Embryonic facial prominence (tissue), 1 donor: Measurements from ENCODE around the gene GRB10.
"Not testable (repeated sequence)": the region's sequence is repeated elsewhere in the genome, so short reads cannot be mapped to it uniquely, and the experiment has no call there.

Experiments
- DNase-seq: peaks from one replicate; pipeline ENCODE4 v3.0.0-alpha.2; 2016; ENCODE audit errors: extremely low spot score

The GRB10 gene

DNA sequence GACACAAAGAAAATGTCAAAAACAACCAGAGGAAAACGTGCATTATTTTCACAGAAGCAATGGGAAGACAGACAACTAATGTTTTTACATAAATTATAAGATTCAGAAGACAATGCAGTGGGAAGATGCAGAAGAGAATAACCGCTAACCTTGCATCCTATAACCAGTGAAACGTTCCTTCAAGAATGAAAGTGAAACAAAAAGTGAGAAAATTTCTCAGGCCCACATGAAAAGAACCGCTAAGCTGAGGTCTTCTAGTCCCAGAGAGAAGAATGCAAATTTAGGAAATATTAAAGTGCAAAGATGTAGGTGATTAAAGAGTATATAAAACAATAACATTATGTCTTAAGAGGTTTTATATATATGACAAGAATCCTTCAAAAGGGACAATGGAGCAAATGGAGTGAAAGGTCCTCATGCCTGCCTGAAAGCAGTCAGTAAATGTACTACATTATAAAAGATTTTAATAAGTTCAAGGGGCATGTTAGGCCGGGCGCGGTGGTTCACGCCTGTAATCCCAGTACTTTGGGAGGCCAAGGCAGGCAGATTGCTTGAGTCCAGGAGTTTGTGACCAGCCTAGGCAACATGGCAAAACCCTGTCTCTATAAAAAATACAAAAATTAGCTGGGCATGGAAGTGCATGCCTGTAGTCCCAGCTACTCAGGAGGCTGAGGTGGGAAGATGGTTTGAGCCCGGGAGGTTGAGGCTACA lies 174.3 kb downstream of the GRB10 start:
- DNase-seq, result no peak

DNA sequence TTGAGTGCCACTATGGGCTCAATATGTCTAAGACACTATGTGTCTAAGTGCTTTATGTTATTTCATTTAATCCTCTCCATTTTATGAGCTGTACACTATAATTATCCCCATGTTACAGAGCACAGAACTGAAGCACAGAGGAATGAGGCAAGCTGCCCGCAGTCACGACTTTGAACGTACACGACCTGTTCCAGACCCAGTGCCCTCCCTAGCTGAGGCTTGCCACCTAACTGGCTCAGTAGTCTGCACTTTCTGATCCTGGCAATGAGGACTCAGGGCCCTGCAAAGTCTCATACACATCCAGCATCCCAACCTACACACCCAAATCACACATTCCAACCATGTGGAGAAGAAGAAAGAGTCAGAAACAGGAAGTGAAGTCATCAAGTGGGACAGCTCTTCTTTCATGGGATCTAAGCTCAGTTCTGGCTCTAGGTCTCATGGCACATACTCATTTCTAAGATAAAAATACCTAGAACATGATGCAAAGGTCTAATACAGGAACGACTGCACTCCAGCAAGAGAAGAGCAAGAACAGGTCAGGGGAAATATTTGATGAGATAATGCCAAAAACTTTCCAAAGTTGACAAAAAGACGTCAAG lies 175.1 kb downstream of the GRB10 start:
- DNase-seq, result no peak

DNA sequence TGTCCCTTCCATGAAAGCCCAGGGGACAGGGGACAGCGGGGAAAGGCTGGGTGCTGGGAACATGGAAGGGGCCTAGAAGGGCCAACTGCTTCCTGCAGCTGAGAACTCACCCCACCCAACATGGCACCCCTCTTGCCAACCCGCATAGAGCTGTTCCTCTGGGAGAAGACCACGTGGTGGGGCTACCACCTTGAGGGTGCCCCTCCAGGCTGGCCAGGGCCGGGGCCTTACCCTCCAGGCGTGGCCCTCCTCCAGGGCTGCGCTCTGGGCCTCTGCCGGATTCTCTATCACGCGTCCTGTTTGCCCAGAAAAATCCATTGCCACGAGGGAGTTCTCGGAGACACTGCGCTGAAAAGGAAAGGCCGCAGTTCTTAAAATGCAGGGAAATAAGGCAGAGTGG lies 177.6 kb downstream of the GRB10 start:
- DNase-seq, result no peak

DNA sequence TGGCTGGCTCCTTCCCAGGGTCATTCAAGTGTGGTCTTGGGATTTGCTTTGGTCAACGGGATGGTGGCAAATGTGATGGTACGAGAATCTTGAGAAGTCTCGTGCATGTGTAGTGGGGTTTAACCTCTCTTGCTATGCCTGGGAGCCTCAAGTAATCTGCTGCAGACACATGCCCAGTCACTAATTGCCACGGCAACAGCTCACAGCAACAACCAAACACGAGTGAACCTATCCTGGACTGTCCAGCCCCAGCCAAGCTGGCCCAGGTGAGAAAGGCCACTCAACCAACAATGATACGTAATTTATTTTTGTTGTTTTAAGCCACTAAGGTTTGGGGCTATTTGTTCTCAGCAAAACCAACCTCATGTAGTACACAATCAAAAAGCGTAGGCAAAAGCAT lies 179.4 kb downstream of the GRB10 start:
- DNase-seq, result no peak

DNA sequence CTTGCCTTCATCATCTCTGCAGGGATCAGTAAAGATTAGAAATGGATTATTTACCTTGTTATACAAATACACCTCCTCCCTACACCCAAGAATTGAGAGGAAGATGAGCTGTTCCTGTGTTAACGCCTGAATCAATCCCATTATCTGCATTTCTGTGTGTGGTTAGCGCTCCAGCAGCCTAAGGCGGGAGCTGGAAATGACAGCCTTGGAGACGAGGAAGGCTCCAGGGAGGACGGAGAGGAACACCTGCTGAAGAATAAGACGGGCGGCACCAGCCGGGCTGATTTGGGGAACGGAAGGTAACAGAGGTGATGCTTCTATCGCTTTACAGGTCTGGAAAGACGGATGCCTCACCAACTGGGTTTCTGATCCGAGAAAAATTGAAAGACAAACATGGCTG lies 183.3 kb downstream of the GRB10 start:
- no peak for DNase-seq

DNA sequence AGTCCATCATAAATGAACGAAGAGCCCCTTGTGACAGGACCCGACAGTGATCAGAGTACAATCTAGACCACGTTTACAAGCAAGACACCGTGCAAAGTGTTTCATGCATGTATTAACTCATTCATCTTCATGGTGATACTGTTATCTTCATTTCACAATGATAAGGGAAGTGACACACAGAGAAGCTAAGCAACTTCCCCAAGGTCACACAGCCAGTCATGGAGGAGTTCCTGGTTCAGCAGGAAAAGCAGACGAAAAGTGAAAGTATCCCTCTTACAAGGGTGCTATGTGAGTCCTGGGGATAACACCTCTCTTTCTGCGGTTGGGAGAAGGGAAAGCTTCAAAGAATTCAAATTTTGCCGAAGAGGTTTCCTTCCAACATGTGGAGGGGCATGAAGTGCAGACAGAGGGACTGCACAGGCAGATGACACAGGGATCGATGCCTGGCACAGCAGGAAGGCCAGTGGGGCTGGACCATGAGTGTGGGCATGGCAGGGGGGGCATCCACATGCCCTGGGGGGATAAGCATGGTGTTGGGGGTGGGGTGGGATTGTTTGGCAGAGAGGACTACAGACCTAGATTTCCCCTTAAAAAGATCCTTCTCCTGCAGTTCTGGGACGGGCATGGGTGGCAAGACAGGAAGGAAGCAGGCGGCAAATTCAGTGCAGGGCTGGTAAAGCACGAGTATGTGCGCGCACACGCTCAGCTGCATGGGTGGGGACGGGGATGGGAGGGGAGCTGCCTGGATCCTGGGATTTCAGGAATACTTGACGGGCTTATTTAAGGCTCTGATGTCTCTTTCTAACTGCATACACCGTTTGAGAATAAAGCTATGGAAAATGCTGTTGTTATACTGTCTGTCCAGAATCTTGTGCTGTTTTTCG lies 184.0 kb downstream of the GRB10 start:
- no peak for DNase-seq

DNA sequence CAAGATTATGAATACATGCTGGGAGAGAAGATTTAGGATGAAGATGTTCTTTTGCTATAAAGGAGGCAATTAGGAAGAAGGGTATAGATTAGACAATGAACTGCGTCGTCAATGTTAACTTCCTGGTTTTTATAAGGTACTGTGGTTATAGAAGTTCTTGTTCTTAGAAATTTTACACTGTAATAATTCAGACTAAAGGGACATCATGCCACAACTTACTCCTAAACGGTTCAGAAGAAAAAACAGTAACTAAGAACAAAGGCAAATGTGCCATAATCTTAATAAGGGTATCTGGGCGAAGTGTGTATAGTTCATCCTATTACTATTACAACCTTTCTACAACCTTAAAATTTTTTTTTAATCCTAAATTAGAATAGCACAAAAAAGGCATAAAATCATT lies 186.2 kb downstream of the GRB10 start:
- DNase-seq, result no peak

DNA sequence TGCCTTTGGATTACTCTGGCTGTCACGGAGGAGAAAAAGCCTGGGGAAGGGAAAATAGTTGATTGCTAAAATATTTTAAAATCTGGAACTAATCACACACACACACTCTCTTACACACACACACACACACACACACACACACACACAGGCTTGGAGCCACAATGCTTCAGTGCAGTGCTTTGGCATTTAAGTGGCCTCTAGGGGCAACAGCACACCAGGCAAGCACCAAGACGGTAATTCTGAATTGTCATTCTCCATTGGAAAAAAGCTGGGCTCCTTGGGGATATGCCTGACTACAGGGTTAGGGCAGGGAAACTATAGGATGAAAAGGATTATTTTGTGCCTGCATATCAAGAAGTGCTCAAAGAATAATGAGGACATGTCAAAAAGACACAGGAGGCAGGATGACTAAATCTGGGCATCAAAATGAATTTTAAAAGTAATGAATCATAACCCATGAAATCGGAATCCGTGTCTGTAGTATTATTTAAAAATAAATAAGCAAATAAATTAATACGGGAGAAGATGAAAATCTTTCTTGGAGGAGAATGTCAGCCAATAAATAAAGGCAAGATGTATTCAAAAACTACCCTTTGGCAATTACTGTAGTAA lies 187.1 kb downstream of the GRB10 start:
- DNase-seq, result no peak

DNA sequence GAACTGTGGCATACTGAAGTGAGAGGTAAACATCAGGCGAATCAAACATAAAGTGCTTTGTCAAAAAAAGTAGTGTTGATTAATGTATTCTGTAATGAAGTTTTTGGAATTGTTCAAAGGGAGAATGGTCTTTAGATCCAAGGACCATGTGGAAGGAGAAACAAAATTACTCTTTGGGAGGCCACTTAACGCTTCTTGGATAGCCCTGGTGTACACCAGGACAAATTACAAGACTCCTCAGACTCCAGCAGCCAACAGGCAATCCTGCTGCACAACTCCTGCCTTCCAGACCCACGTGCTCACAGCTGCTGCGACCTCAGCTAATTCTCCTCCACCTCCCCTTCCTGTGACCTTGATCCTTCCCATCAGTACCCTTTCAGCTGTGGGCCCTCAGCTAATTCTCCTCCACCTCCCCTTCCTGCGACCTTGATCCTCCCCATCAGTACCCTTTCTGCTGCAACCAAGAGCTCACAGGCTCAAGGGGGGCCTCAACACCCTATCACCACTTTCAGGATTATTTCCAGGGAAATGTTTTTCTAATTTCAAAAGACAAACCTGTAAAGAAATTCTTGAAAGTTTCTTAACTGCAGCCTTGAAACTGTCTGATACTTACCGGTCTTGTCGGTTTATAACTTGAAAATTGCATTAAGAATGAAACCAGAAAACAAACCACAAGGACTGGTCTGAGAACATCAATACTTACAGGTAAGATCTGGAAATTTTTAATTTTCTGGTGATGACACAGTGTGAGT lies 187.8 kb downstream of the GRB10 start:
- DNase-seq, result no peak

DNA sequence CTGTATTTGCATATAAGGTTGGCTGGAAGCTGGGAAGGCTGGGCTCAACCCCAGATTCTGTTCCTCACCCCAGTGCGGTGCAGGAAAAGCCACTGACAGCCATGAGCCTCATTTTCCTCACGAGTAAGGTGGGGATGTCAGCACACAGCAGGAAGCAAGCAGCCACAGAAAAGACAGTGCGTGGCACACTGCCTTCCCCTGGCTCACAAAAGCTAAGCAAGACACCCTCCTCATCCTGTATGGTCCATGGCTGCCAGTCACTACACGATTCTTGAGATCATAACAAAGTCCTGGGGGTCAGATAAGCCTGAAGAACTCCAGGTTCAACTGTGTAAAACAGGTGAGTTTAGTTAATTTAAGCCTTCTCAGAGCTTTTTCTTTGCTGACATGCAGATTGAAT lies 188.6 kb downstream of the GRB10 start:
- no peak for DNase-seq

DNA sequence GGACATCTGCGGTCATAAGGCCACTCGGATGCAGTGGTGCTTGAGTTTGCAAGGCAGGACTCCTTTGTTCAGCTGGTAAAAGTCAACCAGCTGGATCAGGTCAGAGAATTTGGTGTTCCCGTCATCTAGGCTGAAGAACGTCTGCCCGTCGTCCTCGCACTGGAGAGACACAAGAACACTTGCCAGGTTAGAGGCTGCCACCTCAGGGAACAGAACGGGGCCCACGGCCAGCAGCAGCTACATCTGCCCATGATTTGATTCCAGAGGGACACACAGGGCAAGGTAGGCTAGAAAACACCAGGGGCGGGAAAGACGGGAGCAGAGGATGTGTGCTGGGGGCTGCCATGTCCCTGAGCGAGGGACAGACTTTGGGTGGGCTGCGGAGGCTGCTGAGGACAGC lies 189.8 kb downstream of the GRB10 start:
- DNase-seq, result no peak

DNA sequence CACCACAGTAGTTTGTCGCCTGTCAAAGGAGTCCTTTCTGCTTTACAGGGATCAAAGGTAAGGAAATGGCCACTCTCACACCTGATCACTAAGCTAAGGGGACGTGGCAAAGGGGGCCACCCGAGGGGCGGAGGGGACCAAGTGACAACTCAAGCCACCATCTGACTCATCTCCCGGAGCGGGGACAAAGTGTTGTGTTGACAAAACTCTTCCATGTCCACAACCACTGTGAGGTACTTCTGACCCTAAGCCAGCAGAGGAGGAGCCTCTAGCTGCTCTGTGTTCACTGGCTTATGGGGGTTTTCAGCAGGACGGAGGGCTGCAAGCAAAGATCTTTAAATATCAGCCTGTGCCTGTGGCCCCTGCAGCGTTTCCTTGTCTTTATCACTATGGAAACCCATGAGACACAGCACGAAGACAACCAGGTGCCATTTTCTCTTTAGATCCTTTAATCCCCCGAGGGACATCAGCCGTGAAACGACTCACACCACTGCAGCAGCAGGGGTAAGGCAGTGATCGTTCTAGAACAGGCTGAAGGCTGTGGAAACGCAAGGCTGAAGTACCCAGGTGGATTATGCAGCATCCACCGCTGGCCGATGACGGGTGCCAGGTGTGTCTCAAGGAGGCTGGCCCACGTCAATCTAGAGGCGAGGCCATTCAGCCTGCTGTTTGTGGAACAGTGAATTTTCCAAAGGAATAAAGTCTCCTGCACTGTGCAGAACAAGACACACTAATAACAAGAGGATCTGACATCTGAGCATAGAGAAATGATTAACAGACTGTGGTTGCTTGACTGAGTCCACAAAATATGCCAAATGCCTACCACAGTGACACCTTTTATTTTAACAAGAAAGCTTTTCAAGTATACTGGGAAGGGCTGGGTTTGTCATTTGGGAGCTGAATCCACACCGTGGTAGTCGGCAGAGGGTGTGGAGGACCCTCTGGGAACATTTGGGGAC lies 190.9 kb downstream of the GRB10 start:
- DNase-seq, result no peak

DNA sequence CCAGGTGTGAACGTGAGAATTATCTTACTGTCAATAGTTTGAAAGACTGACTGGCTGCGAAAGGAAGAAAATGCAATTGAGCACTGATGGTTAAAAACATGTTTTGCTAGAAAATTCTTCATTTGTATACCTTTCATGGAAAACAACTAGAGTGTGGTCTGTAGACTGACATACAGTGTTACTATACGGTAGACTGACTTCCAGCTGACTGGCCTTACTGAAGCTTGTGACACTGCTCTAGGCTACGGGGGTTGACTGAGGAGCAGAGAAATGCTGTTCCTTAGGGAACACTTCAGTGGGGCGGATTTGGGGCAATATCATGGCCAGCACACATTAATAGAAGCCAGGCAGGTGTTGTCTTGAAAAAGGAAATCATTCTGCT lies 191.6 kb downstream of the GRB10 start:
- DNase-seq, result no peak

DNA sequence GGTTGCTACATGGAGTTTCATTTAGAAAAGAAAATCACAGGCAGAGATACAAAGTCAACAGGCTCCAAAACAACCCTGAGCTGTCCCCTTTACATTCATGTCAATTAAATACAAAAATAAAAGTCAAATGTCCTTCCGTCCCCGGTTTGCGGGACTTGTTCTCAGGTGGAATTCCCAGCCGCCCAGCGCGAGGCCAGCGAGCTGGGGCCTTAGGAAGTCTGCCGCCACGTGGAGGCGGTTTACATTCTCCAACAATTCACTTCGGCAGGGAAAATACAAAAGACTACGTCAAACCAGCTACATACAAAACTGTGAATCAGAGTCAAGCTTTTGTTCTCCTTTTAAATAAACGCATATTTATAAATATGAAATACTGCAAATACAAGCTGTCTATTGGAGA lies 192.2 kb downstream of the GRB10 start:
- DNase-seq, result no peak

DNA sequence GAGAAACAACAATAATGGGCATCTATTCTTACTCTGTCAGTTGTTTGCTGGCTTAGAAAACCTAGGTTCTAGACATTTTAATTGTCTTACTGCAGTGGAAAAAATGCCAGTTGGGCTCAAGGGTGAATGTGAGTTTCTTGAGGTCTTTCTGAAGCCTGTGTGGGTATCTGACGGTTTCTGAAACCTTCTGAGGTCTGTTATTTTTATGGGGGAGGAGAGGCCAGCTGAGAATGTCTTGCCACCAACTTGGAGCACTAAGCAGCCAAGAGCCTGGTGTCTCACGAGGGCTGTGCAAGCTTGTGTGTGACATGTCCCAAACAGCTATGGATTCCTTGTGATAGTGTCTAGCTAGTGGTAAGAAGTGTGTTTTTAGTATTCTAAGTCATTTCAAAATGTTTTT lies 193.3 kb downstream of the GRB10 start:
- DNase-seq, result no peak

DNA sequence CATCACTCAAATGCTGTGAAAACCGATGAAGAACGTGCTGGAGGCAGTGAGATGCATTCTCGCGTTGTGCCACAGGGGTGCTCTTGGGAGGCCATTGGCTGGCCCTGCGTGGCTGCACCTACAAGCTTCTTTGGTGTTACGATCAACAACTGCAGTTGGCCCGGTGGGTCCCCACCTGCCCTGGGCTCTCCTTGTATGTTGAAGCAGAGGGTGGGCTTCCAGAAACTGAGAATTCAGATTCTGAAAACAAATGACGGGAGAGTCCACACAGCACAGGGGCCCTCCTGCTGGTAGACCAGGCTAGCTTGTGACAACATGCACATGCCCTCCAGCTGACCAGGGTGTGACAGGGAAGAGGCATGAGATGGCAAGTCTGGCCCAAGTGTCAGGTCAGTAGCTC lies 193.8 kb downstream of the GRB10 start:
- DNase-seq, result no peak

DNA sequence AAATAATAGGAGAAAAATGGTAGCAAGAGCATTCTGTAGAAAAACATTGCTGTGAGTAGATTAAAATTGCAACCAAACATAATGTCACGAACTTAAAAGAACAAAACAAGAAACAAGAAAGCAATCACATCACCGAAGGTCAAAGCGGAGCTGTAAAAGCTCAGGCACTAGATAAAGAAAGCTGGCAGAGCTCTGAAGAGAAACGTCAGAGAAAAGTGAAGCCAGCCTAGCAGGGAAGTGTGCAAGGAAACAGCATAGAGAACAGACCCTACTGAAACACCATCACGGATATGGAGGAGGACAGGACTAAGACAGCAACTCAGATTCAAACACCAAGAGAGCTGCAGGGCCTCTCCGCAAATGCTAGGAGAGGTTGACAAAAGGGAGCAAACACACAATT lies 195.0 kb downstream of the GRB10 start:
- no peak for DNase-seq

DNA sequence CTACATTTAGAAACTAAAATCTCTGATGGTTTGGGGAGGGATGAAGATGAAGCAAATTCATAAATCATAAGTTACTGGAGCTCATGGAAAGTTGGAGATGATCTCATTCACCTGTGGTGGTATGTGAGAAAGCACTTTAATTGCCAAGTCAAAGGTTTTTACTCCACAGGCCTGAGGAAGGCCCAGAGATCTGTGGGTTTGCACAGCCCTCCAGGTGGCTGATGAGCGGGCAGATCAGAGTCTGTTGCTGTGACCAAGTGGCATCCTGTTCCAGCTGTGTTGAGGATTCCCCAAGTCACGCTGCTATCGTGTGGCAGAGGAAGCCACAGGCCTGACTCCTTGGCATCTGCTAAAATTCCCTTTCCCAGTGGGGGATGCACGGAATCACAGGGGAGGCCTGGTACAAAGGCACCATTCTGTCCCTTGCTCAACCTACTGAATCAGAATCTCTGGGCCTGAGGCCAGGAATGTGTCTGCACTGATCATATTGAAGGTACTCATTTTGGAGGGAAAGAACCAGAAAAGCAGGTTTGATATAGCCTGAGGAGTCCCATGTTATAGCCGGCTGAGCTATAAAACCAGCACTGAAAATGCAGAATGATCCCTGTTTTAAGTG lies 197.8 kb downstream of the GRB10 start:
- peak; percentile 11 for DNase-seq

DNA sequence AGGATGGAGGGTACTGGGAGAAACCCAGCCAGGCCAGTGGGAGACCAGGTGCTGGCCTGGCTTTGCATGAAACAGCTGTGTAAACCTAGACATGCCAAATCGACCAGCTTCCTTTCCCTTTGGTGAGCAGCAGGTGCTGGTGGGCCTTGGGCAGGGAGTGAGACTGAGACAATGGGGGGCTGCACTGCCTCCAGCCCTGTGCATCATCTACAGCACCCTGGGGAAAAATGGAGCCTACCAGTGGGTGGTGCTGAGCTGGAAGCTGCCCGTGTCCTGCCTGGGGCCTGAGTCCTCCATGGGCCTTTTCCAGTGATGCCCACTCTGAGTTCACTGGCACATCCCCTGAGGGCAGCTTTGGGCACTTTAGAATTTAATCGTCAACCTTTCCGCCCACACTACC lies 198.3 kb downstream of the GRB10 start:
- no peak for DNase-seq

DNA sequence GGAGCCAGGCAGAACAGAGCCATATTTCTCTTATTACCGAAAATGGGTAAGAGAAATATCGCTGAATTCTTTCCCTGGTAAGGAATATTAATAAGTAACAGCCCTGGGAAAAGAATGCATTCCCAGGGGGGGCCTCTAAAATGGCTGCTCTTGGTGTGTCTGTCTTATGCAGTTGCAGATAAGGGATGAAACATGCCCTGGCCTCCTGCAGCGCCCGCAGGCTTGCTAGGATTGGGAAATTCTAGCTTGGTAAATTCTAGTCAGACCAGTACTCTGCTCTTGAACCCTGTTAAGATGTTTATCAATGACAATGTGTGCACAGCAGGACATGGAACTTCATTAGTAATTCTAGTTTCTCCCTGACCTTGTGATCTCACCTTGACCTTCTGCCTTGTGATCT lies 199.4 kb downstream of the GRB10 start:
- not testable (repeated sequence) for DNase-seq
